Measurements from ENCODE around the gene PEX16.
A peak's percentile ranks its signal among the peaks of the same experiment; 100 is the strongest.

PEX16 gene

GRCh38 chr11:45922425-45923082 lies 4.9 kb upstream of the PEX16 start, which contains the start of gene LARGE2:
Gene LARGE2, plus strand, starts transcription at chr11:45922656. Its CDS starts 227 bp downstream, at chr11:45922883.
- TF ChIP-seq TAF1 (IDR thresholded peaks at IDR 0.05; ENCODE audit: borderline replicate concordance, low read depth, low read length) = no peak
- no peak for TF ChIP-seq POLR2A (IDR thresholded peaks at IDR 0.05; ENCODE audit: low read depth, low read length)
- no peak for TF ChIP-seq POLR2AphosphoS5 (IDR thresholded peaks at IDR 0.05; ENCODE audit: low read depth, low read length)
- FAIRE-seq (no peak), DNase-seq (ENCODE audit: insufficient read length) (peak; percentile 39)

GRCh38 chr11:45921561-45922424 lies 4.1 kb upstream of the PEX16 start:
- FAIRE-seq = no peak
- no peak for TF ChIP-seq TAF1 (IDR thresholded peaks at IDR 0.05; ENCODE audit: borderline replicate concordance, low read depth, low read length)
- no peak for TF ChIP-seq POLR2A (IDR thresholded peaks at IDR 0.05; ENCODE audit: low read depth, low read length)
- no peak for TF ChIP-seq POLR2AphosphoS5 (IDR thresholded peaks at IDR 0.05; ENCODE audit: low read depth, low read length)
- peak; percentile 24 for DNase-seq (ENCODE audit: insufficient read length)

- FAIRE-seq (no peak), DNase-seq (ENCODE audit: insufficient read length) (no peak)
- TF ChIP-seq POLR2AphosphoS5 (IDR thresholded peaks at IDR 0.05; ENCODE audit: low read depth, low read length) (no peak), TAF1 (IDR thresholded peaks at IDR 0.05; ENCODE audit: borderline replicate concordance, low read depth, low read length) (no peak), POLR2A (IDR thresholded peaks at IDR 0.05; ENCODE audit: low read depth, low read length) (no peak)
These were observed 3.1 kb upstream of the PEX16 start for GRCh38 chr11:45920531-45921477.

- TF ChIP-seq TAF1 (IDR thresholded peaks at IDR 0.05; ENCODE audit: borderline replicate concordance, low read depth, low read length) (no peak), POLR2A (IDR thresholded peaks at IDR 0.05; ENCODE audit: low read depth, low read length) (no peak), POLR2AphosphoS5 (IDR thresholded peaks at IDR 0.05; ENCODE audit: low read depth, low read length) (no peak)
- FAIRE-seq = no peak
- DNase-seq (ENCODE audit: insufficient read length) = no peak
These were observed 2.3 kb upstream of the PEX16 start for GRCh38 chr11:45919806-45920530.

- no peak for TF ChIP-seq TAF1 (IDR thresholded peaks at IDR 0.05; ENCODE audit: borderline replicate concordance, low read depth, low read length)
- TF ChIP-seq POLR2AphosphoS5 (IDR thresholded peaks at IDR 0.05; ENCODE audit: low read depth, low read length) = no peak
- TF ChIP-seq POLR2A (IDR thresholded peaks at IDR 0.05; ENCODE audit: low read depth, low read length) = no peak
- no peak for DNase-seq (ENCODE audit: insufficient read length)
- FAIRE-seq = no peak
These were observed 1.4 kb upstream of the PEX16 start for GRCh38 chr11:45918962-45919675.

GRCh38 chr11:45918331-45918941 lies 759 bp upstream of the PEX16 start:
- TF ChIP-seq POLR2AphosphoS5 (IDR thresholded peaks at IDR 0.05; ENCODE audit: low read depth, low read length) (no peak), TAF1 (IDR thresholded peaks at IDR 0.05; ENCODE audit: borderline replicate concordance, low read depth, low read length) (no peak), POLR2A (IDR thresholded peaks at IDR 0.05; ENCODE audit: low read depth, low read length) (no peak)
- DNase-seq (ENCODE audit: insufficient read length) (peak; percentile 85), FAIRE-seq (peak; percentile 98)

- peak; percentile 69 for FAIRE-seq
- DNase-seq (ENCODE audit: insufficient read length) = no peak
- TF ChIP-seq TAF1 (IDR thresholded peaks at IDR 0.05; ENCODE audit: borderline replicate concordance, low read depth, low read length) (no peak), POLR2A (IDR thresholded peaks at IDR 0.05; ENCODE audit: low read depth, low read length) (no peak), POLR2AphosphoS5 (IDR thresholded peaks at IDR 0.05; ENCODE audit: low read depth, low read length) (no peak)
These were observed 423 bp downstream of the PEX16 start for GRCh38 chr11:45917286-45917622.

- TF ChIP-seq POLR2AphosphoS5 (IDR thresholded peaks at IDR 0.05; ENCODE audit: low read depth, low read length) = no peak
- no peak for TF ChIP-seq POLR2A (IDR thresholded peaks at IDR 0.05; ENCODE audit: low read depth, low read length)
- TF ChIP-seq TAF1 (IDR thresholded peaks at IDR 0.05; ENCODE audit: borderline replicate concordance, low read depth, low read length) = no peak
- FAIRE-seq (no peak), DNase-seq (ENCODE audit: insufficient read length) (no peak)
These were observed 2.2 kb downstream of the PEX16 start for GRCh38 chr11:45915446-45915845.

- FAIRE-seq = no peak
- no peak for DNase-seq (ENCODE audit: insufficient read length)
- no peak for TF ChIP-seq TAF1 (IDR thresholded peaks at IDR 0.05; ENCODE audit: borderline replicate concordance, low read depth, low read length)
- TF ChIP-seq POLR2A (IDR thresholded peaks at IDR 0.05; ENCODE audit: low read depth, low read length) = no peak
- TF ChIP-seq POLR2AphosphoS5 (IDR thresholded peaks at IDR 0.05; ENCODE audit: low read depth, low read length) = no peak
These were observed 3.6 kb downstream of the PEX16 start for GRCh38 chr11:45913942-45914635.
